CD4-positive, alpha-beta T cell treated with Interleukin-12 subunit alpha and Interleukin-12 subunit beta, for 1 hour (primary cell): ENCODE results near the gene ABCD2.
"Not testable (repeated sequence)": the region's sequence is repeated elsewhere in the genome, so short reads cannot be mapped to it uniquely, and the experiment has no call there.

Experiments
- DNase-seq: peaks from one replicate; pipeline ENCODE4 v3.0.0-alpha.2; 2020

ABCD2 gene

DNA sequence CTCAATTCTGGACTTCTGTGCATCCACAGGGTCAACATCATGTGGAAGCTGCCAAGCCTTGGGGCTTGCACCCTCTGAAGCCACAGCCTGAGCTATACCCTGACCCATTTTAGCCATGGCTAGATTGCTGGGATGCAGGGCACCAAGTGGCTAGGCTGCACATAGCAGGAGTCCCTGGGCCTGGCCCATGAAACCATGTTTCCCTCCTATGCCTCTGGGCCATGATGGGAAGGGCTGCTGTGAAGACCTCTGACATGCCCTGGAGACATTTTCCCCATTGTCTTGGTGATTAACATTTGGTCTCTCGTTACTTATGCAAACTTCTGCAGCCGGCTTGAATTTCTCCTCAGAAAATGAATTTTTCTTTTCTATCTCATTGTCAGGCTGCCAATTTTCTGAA, 92.6 kb downstream of the ABCD2 start:
- DNase-seq = no peak

GRCh38 chr12:39522167-39522566, 97.4 kb downstream of the ABCD2 start:
- DNase-seq = not testable (repeated sequence)

DNA sequence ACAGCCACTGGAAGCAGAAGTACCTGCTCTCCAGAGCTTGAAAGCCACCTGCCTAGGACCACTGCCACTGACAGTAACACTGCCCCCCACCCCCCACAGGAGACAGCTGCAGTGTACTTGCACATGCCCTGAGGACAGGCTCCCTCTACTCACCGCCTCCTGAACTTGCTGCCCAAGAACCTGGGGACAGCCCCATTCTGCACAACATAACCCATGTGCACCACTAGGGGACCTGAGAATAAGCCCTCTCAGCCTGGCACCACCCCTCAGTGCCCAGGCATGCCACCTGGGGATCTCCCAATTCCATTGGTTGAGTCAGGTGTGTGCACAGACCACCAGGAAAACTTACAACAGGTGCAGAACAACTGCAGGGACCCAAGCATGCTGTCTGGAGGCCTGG, 109.6 kb downstream of the ABCD2 start:
- DNase-seq = no peak

DNA sequence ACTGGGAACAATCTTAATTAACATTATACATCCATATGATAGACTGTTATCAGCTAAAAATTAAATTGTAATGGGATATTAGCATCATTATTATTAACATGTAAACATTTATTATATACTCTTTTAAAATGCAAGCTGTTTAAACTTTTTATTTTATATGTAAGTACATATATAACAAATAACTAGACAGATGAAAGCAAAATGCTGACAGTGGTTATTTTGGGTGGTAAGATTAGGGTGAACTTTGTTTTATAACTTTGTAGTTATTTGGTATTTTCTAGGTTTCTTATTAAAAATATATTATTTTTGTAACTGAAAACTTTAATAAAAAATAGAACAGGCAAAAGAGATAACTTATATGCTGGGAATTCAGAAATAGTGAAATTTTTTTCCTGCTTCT, 114.0 kb downstream of the ABCD2 start:
- DNase-seq = no peak

DNA sequence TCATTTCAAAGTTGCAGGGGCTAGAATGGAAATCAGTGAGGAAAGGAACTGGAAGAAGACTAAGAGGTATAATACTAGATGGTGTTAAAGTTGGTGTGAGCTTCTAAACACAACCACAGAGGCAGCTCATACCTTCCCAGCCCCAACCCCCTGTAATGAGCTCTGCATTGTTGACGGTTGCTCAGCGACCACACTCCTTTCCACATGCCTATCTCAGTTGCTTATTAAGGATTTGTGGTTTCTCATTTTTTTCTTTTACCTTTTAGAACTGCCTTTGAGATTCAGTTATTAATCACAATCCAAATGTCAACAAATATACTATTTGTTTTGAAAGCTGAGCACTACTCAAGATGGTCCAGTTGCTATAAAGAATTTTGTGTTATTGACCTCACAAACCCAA, 114.6 kb downstream of the ABCD2 start:
- DNase-seq = no peak

GRCh38 chr12:39503439-39503838, 116.2 kb downstream of the ABCD2 start:
- DNase-seq = no peak

GRCh38 chr12:39502726-39503125, 116.9 kb downstream of the ABCD2 start:
- DNase-seq = no peak
